ENCODE results near the gene APOC1. TPM values are rescaled to one million over a fixed set of nuclear protein-coding genes. Genes with fewer than 3 reads are reported as not detected.
A peak's percentile ranks its signal among the peaks of the same experiment; 100 is the strongest.
"Not testable (repeated sequence)": the region's sequence is repeated elsewhere in the genome, so short reads cannot be mapped to it uniquely, and the experiment has no call there.

Gene APOC1
- total RNA-seq, 1 donor from 2014 or later: 16.1 TPM

- DNase-seq (ENCODE audit: low spot score): no peak
- peaks cover 4% of the 10 kb centered on the region for H3K27me3 Mint-ChIP-seq (ENCODE audit: insufficient read depth, low read depth)
- H3K4me1 ChIP-seq: peaks cover 8% of the 10 kb centered on the region
- no peak overlapping the region for H3K27ac Mint-ChIP-seq
- H3F3A ChIP-seq (ENCODE audit: low read depth): peaks cover 24% of the 10 kb centered on the region
- H3K27ac ChIP-seq: no peak overlapping the region
- peaks cover 20% of the 10 kb centered on the region for H3K36me3 Mint-ChIP-seq
- H3K4me2 ChIP-seq: no peak overlapping the region
- peaks cover 15% of the 10 kb centered on the region for H3K79me2 ChIP-seq (ENCODE audit: low read depth)
- no peaks in the 10 kb centered on the region for H3K9me3 Mint-ChIP-seq
- peaks cover 13% of the 10 kb centered on the region for H4K20me1 ChIP-seq (ENCODE audit: low read depth)
- H3K36me3 ChIP-seq: no peaks in the 10 kb centered on the region
- no peaks in the 10 kb centered on the region for H3K9me3 ChIP-seq (ENCODE audit: low read depth)
- H3K4me1 Mint-ChIP-seq: peaks cover 19% of the 10 kb centered on the region
- no peak overlapping the region for H3K9ac ChIP-seq
- H3K4me3 ChIP-seq: no peak overlapping the region
- no peak overlapping the region for H3K4me3 Mint-ChIP-seq
- H2AFZ ChIP-seq (replicated peaks): no peak overlapping the region
- H3K27me3 ChIP-seq: no peaks in the 10 kb centered on the region
- TF ChIP-seq CTCF (IDR thresholded peaks at IDR 0.05) (no peak), EZH2phosphoT487 (IDR thresholded peaks at IDR 0.05) (no peak), EZH2 (IDR thresholded peaks at IDR 0.05) (no peak)
These were observed 26.8 kb upstream of the APOC1 start for GRCh38 chr19:44887648-44888047.

- Mint-ChIP-seq H3K4me1 (peaks cover 24% of the 10 kb centered on the region), H3K36me3 (peaks cover 24% of the 10 kb centered on the region)
- not testable (repeated sequence) for H3K27me3 ChIP-seq; H3K27me3 Mint-ChIP-seq (ENCODE audit: insufficient read depth, low read depth); H3K9ac ChIP-seq; H3K36me3 ChIP-seq; H3K4me3 ChIP-seq; H3K4me1 ChIP-seq; H3K4me2 ChIP-seq; H3K27ac ChIP-seq; H3K9me3 Mint-ChIP-seq; H3K4me3 Mint-ChIP-seq; DNase-seq (ENCODE audit: low spot score); H3K9me3 ChIP-seq (ENCODE audit: low read depth); H2AFZ ChIP-seq (replicated peaks); H3K27ac Mint-ChIP-seq
- H4K20me1 ChIP-seq (ENCODE audit: low read depth): peaks cover 15% of the 10 kb centered on the region
- peaks cover 24% of the 10 kb centered on the region for H3F3A ChIP-seq (ENCODE audit: low read depth)
- peaks cover 22% of the 10 kb centered on the region for H3K79me2 ChIP-seq (ENCODE audit: low read depth)
These were observed 26.1 kb upstream of the APOC1 start for GRCh38 chr19:44888335-44888734.

GRCh38 chr19:44889830-44890365 is 24.5 kb upstream of the APOC1 start:
- H3K9me3 ChIP-seq (ENCODE audit: low read depth): no peaks in the 10 kb centered on the region
- DNase-seq (ENCODE audit: low spot score): no peak
- H3K4me1 ChIP-seq: peaks cover 8% of the 10 kb centered on the region
- H3K27me3 ChIP-seq: no peaks in the 10 kb centered on the region
- H3K9me3 Mint-ChIP-seq: no peaks in the 10 kb centered on the region
- TF ChIP-seq EZH2 (IDR thresholded peaks at IDR 0.05): no peak
- TF ChIP-seq EZH2phosphoT487 (IDR thresholded peaks at IDR 0.05): no peak
- no peak for TF ChIP-seq CTCF (IDR thresholded peaks at IDR 0.05)
- peak overlapping the region; percentile 50 for H3K4me3 ChIP-seq
- H3K4me2 ChIP-seq: peak overlapping the region; percentile 80
- H3K4me1 Mint-ChIP-seq: peaks cover 24% of the 10 kb centered on the region
- H3K27me3 Mint-ChIP-seq (ENCODE audit: insufficient read depth, low read depth): no peaks in the 10 kb centered on the region
- peaks cover 24% of the 10 kb centered on the region for H3F3A ChIP-seq (ENCODE audit: low read depth)
- H3K79me2 ChIP-seq (ENCODE audit: low read depth): peaks cover 29% of the 10 kb centered on the region
- no peak overlapping the region for H2AFZ ChIP-seq (replicated peaks)
- no peaks in the 10 kb centered on the region for H3K36me3 ChIP-seq
- H4K20me1 ChIP-seq (ENCODE audit: low read depth): peaks cover 15% of the 10 kb centered on the region
- peak overlapping the region; percentile 2 for H3K27ac Mint-ChIP-seq
- peaks cover 25% of the 10 kb centered on the region for H3K36me3 Mint-ChIP-seq
- peak overlapping the region; percentile 85 for H3K4me3 Mint-ChIP-seq
- H3K27ac ChIP-seq: peak overlapping the region; percentile 76
- H3K9ac ChIP-seq: peak overlapping the region; percentile 42

- Mint-ChIP-seq H3K4me3 (peak overlapping the region; percentile 85), H3K9me3 (no peaks in the 10 kb centered on the region), H3K36me3 (peaks cover 27% of the 10 kb centered on the region), H3K27me3 (ENCODE audit: insufficient read depth, low read depth) (peaks cover under 1% of the 10 kb centered on the region), H3K27ac (peak overlapping the region; percentile 2), H3K4me1 (peaks cover 24% of the 10 kb centered on the region)
- Histone ChIP-seq H3F3A (ENCODE audit: low read depth) (peaks cover 24% of the 10 kb centered on the region), H3K9me3 (ENCODE audit: low read depth) (no peaks in the 10 kb centered on the region), H3K36me3 (no peaks in the 10 kb centered on the region), H3K27me3 (no peaks in the 10 kb centered on the region), H3K4me2 (peak overlapping the region; percentile 80), H3K4me3 (peak overlapping the region; percentile 50), H2AFZ (replicated peaks) (no peak overlapping the region), H4K20me1 (ENCODE audit: low read depth) (peaks cover 15% of the 10 kb centered on the region), H3K27ac (peak overlapping the region; percentile 76), H3K79me2 (ENCODE audit: low read depth) (peaks cover 29% of the 10 kb centered on the region), H3K9ac (peak overlapping the region; percentile 42), H3K4me1 (peaks cover 8% of the 10 kb centered on the region)
- DNase-seq (ENCODE audit: low spot score): no peak
- TF ChIP-seq EZH2 (IDR thresholded peaks at IDR 0.05): no peak
These were observed 23.9 kb upstream of the APOC1 start for GRCh38 chr19:44890366-44891015.
